Stimulated activated CD8-positive, alpha-beta memory T cell treated with anti-CD3 and anti-CD28 coated beads, Interleukin-15, amount 100 ng/mL, for 1 hour (primary cell): ENCODE data around the gene DCANP1.

Experiments
- DNase-seq: peaks from one replicate; pipeline ENCODE4 v3.0.0-alpha.2; 2020; ENCODE audit warnings: low read depth

The DCANP1 gene

DNA sequence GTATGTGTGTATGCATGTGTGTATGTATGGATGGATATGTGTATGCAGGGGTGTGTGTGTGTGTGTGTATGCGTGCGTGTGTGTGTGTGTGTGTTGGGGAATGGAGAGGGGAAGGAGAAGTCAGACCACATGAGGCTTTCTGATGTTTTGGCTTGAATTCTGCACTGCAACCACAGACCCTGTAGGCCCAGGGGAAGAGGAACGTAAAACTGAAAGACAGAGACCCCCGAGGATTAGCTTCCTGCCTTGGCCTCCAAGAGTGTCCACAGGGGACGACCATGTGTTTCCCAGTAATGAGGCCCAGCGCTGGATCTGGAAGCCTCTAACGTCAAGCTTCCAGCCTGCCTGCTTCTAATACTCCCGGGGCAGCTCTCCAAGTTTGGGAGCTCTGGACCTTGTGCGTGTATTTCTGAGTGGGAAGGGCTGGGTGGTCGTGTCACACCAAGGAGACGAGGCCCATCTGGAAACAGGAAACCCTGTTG, 5.8 kb downstream of the DCANP1 start:
- no peak for DNase-seq

DNA sequence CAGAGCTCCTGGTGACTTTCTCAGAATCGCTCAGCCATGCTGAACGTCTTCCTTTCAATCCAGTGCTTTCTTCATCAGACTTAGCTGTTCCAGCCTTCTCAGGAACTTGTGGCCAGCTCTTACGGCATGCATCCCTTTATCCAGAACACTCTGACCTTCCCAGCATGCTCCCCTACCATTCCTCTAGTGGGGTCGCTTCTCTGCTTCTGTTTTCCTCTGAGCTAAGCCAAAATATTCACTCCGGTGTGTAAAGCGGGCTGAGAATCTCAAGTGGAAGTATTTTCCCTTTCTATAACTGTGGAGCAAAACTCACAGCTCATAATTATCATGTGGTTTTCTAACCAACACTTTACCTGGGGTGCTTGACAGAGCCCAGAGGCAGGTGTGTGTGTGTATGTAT, 6.2 kb downstream of the DCANP1 start:
- no peak for DNase-seq

DNA sequence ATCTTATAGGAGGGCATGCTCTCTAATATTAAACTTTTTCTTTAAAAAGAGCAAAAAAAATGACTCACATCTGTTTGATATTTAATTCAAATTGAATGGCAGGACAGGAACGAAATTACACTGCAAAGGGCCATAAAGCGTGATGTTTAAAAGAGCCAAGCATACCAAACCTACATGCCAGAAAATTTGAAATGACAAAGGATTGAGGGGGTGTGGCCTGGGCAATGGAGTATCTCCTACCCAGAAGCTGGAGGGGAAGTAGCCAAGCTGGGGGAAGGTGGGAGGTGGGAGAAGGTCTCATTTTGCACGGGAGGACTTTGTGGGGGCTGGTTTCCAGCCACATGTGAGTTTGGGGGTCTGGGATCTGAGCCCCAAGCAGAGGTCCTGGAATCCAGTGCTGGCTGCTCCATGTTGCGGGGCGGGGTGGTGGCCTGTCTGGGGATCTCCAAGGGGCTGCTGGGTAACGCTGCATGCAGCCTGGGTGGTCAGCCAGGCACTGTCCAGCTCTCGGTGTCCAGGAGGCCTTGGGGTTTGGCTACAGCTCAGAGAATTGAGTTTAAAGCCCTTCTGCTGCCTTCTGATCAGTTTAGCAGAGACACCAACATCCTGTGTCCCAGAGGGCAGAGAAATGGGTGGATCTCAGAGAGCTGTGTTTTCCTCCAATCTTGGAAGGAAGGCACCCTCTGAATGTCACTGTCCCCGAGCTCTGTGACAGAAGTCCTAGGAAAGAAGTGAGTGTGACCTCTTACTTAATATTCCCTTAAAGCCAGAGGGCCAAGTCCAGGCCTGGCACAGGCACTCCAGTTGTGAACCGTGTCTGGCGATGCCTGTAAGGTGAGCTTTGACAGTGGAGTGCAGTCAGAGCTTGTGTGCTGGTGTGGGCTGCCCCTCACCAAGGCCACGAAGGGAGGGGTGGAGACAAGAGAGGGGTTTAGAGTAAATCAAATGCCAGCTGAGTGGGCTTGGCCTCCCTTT, 7.6 kb downstream of the DCANP1 start:
- no peak for DNase-seq

DNA sequence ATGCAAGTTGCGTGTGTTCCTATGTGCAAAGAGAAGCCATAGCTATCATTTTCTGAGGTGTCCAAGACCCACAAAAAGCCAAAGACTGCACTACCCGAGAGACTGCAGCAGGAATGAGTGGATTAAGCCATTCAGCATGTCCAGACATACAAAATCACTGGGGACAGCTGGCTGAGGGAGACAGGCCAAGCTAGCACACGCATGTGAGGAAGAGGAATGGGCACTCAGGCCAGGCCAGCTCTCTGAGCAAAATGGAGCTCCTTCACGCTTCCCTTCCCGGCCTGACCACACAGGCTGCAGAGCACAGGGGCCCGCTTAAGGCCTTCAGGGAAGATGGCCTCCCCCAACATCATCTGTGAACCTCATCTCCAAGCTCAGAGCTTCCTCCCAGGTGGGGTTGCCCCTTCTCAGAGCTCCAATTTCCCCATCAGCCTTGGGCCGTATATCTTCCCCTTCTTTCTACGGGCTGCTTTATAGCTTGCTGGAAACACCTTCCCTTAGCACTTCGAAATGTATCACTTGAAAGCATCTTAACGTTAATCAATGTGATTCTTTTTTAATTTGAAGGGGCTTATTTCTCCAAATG, 8.4 kb downstream of the DCANP1 start:
- no peak for DNase-seq

DNA sequence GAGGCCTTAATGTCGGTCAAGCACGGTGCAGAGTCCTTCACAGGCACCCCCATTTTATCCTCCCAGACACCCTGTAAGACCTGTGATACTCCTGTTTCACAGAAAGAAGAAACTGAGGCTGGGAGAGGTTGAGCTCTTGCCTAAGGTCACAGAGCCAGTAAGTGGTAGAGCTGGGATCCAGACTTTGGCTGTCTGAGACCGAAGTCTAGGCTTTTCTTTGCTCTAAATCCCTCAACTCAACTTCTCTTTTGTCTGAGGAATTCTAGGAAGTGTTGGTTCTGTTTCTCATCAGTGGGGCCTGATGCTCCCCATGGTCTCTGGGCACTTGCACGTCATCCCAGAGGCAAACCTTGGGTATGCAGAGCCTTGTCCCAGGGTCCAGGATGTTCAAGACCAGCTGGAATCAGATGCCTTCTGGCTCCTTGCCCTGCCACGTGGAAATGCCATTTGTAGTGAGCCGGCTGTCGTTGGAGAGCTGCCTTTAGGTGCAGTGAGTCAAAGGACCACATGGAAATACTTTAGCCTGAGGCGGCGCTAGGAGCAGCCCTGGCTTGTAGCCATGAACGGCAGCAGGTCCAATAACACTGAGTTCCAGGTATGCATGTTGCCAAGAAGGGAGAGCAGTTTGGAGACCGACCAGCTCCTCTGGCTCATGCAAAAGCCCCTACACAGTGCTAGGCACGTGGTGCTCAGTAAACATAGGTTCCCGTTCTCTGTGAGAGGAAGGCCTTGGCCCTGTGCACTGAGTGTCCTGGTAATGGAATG, 9.2 kb downstream of the DCANP1 start:
- DNase-seq: no peak

DNA sequence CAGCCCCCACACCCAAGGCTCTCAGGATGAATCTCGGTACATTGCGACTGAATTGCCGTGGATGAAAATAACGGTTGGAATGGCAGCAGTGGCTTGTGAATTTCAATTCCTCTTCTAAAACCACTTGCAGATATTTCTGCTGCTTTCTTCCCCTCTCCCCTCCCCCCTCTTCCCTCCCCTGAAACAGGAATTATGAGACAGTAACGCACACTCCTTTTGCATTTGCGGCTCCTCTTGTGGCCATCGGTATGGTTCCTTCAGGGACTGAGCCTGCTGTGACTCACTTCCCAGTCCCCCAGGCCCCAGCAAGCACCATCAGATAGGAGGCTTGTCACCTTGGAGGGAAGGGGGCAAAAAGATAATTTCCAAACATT, 9.7 kb downstream of the DCANP1 start:
- no peak for DNase-seq

DNA sequence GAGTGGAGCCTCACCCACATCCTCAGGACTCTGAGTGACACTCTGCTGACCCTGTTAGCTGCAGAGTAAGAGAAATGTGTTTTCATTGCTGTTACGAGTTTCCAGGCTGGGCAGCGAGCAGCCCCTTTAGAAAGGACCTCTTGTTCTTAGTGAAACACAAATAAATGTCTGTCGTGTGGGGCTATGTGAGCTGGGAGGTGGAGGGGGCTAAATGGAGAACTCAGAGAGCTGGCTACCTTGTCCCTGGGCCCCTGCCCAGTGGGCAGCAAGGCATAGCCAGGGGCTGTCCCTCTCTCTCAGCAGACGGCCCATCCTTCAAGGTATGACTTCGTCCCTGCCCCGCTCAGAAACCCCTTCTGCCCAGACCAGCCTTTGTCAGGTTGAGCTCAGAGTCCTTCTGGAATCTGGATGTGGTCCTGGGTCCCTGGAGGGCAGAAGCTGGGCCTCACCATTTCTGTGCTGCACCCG, 10.2 kb downstream of the DCANP1 start:
- no peak for DNase-seq

DNA sequence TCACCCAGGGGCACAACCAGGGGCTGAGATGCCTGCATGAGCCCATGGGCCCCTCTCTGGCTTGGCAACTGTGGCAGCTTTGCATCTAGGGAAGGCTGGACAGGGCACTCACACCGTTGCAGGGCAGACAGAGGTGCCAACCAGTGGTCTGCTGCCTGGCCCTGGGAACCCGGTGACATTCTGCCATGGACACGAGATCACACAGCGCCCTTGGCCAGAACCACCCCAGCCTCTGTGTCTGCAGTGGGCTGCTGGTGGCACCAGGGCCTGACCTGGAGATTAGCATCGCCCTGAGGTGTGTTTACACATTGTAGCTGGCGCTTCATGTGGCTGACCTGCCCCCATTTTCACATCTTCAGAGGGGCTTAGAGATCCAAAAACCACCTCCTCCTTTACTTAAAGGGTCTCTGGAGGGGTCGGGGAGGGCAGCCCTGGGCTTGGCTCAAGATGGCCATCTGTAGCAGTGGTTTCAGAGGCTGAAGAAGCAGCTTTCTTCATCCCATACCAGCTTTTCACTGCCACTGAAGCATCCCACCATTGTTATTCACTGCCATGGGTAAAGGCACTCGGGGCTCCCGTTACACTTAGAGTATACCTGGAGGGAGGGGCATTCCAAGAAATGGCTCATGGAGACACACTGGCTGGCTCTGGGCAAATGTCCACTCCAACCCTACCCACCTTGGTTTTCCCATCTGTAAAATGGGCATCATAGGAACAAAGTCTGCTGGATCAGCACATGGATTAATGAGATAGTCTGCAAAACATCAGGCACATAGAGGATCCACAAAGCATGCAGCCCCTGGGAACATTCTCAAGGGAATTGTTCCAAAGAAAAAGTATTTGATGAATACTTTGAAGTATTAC, 11.4 kb downstream of the DCANP1 start:
- no peak for DNase-seq

DNA sequence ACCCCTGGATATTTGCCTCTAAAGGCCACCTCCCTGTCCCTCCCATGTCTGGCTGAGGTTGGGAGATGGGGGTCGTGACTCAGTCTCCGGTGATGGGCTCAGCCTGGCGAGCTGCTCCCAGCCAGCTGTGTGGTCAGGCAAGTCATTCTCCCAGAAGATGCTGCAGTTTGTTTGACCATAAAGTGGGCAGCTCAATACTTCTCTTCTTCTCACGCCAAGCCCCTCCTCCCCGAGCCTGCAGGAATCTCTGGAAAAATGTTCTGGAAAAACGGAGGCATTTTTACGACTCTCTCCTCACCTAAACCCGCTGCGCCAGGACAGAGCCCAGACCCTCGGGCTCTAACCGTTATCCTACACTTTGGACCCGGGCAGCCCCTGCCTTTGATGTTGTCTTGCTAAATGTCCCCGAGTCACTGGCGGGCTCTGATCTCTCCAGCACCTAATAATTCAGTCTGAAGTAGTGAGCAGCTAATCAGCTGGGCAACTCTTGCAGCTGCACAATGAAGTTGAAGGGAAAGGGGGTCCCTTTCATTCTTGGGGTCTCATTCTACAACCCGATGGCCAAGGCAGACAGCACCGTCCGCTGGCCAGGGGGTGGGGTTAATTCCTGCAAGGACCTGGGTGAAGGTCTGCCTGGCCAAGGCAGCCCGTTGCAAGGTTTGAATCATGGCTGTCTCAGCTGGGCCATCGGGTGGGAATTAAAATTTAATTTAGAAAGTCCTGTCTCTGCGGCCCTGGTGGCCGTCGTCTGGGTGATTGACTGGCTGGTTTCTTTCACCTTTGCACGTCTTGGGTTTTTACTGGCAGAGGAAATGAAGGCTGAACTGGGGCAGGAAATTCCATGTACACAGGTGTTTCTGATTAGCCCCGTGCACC, 12.3 kb downstream of the DCANP1 start:
- no peak for DNase-seq

DNA sequence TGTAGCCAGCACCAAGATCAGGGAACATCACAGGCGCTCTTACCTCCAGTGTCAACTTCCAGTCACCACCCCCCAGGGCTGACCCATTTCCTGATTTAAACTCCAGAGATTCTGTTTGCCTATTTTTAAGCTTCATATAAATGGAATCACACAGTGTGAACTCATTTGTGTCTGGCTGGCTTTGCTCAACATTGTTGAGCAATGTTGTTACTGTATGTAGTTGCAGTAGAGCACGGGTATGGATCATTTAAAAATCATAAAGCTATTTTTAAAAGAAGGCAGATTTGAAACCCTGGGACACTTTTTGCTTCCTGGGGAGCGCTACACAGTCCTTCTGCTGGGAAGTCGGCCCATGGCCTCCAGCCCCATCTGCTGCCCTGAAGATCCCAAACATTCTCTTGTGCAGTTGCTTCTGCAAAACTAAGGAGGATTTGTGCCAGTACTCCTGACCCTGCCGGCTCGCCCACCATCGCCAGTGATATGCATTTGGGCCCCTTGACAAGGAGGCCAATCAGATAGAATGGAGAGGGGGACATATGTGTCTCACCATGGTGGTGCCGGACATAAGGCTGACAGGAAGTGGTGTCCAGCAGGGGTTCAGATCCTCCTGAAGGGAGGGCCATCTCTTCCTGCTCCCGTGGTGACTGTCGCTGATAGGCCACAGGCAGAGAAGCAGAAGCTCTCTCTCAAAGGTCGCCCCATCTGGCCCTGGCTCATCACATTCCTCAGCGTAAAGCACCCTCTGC, 13.3 kb downstream of the DCANP1 start:
- DNase-seq: no peak

DNA sequence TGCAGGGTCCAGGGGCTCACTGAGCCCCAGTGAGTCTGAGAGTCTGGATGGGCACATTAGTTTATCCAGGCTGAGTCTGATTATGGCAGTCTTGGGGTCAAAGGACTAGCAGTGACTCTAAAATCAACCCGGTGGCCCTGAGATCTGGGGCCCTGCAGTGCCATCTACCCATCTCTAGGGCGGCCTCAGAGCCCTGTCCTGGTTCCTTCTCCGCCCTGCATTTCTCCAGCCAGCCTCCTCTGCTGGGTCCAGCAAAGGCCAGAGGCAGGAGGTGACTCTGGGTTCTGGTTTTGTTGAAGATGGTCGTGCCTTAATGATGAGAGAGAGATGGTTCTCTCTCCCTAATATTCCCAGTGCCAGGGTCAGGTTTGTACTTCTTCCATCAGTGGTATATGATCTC, 15.0 kb downstream of the DCANP1 start:
- DNase-seq: no peak

DNA sequence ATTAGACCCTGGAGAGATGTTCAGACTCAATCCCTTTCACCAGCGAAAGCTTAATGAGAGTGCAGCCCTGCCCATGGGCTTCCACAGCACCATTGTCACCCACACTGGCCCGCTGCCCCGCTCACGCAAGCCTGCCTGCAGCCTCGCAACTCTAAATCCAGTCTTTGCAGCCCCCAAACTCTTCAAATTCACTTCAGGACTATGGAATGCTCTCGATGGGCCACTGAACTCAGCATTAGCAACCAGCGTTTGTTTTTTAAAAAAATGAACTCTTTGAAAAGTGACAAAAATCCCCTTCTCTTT, 17.1 kb downstream of the DCANP1 start:
- no peak for DNase-seq

DNA sequence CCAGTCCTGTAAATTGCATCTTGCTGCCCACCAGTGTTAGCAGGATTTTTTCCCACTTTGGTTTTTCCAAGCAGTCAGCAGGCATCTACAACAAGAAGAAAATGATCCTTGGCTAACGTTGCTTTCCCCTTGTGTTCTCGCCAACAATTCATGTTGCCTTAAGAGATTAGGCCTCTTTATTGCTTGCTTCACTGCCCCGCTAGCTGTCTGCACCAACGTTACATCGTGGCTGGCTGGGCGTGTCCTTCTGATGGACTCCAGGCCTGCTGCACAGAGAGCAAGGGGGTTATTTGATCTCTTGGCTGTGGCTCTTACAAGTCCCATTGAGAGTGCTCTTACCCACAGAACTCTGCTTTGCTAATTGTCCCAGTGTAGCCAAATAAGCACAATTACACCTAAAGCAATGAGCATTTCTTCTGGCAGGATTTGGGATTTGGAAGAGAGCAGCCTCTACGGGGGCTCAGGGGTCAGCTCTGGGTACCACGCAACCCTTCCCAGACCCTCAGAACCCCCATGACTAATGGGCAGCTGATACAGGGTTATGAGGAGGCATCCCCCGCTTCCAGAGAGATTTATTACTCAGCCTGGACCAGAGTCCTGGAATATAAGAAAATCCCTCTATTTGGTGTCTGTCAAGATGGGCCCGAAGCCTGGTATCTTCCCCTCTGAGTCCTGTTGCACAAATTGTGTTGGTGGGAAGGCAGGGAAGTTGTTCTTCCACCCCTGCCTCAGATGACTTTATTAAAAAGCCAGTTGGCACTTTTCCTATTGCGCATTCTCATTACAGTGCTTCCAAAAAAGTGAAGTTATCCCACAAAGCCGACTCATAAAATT, 17.6 kb downstream of the DCANP1 start:
- DNase-seq: no peak

DNA sequence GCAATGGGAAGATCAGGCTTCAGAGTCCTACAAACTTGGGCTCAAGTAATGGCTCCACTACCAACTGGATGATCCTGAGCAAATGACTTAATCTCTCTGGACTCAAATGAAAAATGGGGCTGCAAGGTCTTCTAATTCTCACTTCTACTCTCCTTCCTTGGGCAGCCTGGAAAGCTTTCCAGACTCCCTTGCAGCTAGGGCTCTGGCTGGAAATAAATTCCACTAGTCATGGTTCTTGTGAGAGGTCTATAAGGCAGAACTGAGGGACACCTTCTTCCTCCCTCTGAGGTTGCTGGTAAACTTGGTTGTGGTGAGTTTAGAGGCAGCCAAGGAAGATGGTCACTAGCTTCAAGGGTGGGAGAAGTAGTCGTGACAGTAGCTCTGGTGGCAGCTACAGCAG, 18.6 kb downstream of the DCANP1 start:
- DNase-seq: no peak

DNA sequence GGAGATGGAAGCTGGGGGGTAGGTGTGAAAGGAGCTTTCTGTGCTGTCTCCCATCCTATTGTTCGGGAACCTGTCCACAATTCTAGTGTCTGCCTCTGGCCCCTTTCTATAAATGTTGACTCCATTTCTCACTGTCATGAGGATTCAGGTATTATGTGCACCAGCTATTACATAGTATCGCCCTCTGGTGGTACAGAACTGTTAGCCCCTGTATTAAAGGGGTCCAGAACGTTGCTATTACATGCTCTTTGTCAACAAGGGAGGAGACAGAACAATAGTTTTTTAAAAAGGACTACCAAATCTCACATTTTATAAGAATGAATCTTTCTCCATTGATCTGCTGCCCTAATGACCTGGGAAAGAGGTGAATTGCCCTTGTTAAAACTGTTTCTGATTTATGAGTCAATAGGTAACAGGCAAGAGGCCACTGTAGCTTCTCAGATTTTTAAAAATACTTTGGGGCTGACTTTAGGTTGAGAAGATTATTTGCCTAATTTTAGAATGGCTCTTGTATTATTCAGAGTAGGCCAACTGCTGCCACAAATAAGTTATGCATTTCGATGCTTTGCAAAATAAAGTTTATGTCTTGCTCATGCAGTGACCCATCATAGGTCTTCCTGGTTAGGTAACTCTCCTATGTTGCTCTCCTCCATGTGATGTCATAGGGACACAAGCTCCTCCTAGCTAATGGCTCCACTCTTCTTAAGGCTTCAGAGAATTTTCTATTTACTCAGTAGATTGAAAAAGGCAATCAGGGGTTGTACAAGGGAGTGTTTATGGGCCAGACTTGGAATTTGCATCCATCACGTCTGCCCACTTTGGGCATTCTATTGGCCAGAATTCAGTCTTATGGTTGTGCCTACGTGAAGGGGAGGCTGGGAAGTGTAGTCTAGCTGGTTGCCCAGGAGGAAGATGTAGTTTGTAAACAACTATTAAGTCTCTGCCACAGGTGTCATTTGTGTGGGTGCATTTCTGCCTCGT, 20.8 kb downstream of the DCANP1 start:
- no peak for DNase-seq

DNA sequence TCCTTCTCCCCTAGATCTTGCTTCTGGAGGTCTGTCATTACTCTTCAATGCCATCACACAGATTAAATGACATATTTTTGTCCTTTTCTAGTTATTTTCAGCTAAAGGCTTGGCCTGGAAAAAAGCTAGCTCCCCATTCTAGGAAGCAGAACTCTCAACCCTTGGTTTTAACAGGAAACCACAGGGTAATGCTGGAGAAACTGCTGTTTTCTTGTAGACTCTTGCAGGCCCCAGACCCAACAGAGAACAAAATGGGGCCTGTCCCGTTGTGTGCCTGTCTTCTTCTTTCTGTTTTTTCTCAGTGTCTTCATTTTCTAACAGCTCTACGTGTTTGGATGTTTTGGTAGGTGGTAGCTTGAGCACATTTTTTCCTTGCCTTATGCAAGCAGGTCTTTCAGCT, 21.5 kb downstream of the DCANP1 start:
- no peak for DNase-seq

DNA sequence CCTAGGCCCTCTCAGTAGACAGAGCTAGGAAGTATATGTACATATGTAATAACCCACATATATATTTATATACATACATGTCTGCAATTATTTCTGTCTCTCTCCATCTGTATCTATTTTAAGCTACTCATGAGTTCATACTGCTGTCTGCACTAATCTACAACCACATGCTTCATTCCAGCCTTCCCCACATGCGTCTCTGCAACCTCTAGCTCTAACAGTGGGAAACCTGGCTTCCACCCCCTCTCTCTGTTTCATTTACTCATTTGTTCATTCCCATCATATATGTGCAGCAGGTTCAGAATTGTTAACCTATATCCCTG, 23.3 kb downstream of the DCANP1 start:
- DNase-seq: no peak
